GM21529 (cell line): Measurements from ENCODE around the gene LHX8.
"Not testable (repeated sequence)": the region's sequence is repeated elsewhere in the genome, so short reads cannot be mapped to it uniquely, and the experiment has no call there.

Experiments
- ATAC-seq: cut with Tn5 transposase; IDR thresholded peaks from one replicate; pipeline ENCODE4 v1.9.1; 2021; ENCODE audit not compliant: unreplicated experiment

Gene LHX8

DNA sequence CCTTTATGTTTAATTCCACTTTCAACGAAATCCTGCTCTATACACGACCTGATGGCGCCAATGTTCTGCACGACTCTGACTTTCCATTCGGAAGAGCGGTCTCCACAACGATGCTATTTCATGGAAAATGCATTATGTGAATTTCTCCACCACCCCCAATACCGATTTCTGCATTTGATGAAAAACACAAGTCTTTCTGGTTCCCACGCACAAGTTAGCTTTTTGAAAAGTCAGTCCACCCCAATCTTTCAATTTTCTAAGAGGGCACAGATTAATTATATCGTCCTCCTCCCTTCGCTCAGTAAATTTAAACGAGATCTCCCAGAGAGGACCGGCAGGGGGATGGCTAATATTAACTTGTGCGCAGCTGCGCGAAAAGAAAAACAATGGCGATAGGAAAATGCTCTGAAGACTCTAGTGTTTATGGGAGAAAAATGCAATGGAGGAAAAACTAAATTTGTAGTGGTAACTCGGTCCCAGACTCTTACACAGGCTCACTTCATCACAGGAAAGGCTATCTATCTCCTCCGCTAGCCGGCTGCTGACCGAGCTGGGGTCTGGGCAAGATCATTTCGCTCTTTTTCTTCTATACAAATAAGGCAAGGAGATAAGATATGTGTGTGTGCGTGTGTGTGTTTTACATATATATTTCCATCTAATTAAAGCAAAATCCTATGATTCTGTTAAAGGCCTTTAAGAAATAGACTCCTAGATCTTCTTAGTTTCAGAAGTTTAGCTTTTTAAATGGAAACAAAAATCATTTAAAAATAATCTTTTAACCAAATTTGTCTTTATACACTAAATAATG is 1.2 kb upstream of the LHX8 start:
- ATAC-seq: no peak

DNA sequence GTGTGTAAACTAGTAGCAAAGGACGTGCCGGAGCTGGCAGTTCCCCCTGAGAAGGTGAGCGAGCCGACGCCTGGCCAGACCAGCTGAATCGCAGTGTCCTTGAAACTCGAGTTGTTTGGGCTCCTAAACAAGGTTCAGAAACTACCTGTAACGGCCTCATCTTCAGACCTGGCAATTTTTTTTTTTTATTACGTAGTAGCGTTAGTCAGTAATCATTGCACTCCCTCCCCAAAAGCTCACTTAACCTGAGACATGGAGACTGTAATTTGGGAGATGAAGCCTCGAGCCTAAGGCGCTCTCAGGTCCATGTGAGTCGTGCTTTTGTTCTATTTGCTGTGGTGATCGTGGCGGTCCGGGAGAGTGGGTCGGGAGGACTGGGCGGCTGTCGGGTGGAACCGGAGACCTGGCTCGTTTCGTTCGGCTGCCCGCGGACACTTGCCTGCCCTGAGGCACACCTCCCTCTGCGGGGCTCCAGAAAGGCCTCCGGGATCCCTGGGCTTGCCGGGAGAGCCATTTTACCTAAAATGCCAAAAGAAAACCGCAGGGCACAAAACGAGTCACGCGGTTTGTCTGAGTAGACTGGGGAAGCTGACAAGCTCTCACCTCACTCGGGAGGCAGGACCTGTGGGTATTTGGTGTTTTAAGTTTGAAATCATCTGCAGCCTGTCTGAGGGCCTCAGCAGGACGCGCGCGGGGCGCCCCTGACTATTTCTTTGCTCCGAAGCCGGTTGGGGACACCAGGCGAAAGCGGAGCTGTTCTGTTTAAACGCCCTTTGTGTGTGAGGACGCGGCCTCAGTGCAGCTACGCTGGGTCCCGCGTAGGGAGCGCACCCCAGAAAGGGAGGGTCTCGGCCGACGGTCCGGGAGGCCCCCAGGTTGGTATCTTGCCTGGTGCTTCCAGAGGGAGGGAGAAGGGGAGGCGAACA is 722 bp downstream of the LHX8 start:
- no peak for ATAC-seq

DNA sequence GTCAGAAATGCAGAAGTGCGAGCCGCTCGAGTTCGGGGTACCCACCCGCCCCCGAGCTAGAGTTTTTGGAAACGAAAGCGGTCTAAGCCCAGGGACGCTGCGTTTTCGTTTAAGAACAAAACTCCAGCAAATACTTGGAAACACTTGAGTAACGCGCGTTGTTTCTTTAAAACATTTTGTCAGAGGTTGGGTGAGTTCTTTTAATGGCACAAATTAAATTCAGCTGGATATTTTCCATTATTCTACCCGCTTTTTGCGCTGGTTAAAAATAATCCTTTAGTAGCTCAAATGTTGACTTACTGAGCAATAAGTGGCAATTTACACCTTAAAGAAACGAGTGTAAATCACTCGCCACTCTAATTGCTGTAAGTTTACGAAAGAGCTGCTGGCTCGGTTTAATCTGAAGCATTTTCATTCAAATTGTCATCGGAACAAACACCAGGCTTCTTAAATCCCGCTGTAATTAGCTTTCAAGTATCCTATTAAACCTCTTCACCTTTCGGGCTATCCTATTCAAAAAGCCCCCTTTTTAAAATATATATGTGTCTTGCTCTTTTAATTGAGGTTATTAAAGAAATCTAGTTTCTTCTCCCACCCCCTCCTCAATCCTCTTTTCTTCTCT is 1.5 kb downstream of the LHX8 start:
- no peak for ATAC-seq

DNA sequence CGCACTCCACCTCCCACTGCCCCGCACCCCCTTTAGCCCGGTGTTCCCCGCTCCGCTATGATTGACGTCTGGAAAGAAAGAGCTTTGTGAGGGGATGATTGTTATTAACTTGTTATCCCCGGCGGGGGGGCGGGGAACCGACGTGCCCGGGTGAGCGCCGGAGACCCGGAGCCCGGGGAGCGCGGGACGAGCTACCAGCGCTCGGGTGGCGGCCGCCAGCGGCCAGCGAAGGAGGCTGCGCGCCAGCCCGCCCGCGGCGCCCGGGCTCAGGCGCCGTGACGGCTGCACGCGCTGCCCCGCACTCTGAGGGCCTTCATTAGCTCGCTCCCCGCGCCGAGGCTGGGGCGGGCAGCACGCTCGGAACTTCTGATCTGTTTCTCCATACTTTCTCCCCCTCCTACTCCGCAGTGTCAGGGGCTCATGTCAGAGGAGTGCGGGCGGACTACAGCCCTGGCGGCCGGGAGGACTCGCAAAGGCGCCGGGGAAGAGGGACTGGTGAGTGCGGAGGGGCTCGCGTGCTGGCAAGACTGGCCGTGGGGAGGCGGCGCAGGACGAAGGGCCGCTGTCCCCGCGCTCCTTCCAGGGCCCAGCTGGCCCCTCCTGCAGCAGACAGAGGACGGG is 2.1 kb downstream of the LHX8 start:
- ATAC-seq: no peak

DNA sequence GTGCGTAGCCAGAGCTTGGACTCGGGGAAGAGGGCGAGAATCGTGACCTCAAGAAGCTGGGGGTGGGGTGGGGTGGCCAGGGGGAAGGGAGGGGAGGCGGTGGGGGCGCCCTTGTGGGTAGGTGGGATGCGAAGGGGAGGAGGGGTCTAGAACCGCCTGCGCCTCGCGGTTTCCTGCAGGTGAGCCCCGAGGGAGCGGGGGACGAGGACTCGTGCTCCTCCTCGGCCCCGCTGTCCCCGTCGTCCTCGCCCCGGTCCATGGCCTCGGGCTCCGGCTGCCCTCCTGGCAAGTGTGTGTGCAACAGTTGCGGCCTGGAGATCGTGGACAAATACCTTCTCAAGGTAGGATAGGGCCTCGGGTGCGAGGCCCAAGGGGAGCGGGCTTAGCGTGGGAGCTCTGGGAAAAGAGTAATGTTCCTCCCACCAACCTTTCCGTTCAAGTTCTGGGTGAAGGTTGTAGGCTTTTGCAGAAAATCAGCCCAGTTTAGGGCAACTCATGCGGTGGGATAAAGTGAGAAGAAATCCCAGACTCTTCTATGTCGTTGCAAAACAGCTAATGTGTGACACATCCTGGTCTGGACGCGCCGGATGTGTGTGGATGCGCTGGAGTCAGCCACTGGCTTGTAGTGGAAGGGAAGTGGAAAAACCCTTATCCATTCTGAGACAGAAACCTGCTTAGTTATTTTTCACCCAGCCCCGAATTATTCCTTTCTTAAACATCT is 2.9 kb downstream of the LHX8 start:
- no peak for ATAC-seq

DNA sequence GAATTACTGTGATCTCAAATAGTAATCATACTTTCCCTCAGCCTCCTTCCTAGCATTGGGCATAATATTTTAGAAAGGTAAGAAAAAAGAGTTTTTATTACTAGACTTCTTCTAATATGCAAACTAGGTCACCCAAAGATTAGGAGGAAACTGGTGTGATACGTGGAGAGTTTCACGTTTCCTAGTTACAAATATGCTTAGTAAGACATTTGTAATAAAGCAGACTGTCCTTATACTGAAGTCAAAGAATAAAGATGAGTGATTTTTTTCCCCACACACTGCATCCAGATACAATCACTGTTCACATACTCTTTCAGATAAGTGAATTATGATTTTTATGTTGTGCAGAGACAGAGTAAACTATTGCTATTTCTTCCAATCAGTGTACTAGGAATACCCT is 17.9 kb downstream of the LHX8 start:
- no peak for ATAC-seq

DNA sequence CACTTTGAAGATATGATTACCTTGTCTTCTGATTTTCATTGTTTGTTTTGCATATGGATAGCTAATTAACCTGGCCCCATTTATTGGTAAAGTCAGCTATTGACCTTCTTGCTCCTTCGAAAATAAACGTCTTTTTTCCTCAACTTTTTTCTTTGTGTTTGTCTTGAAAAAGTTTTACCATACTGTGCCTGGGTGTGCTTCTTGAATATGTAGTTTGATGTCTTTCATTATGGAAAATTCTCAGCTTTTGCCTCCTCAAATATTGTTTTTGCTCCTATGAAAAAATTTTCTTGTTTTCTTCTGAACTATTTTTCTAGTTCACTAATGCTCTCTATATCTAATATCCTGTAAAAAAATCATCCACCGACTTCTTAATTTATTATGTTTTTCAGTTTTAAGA is 25.0 kb downstream of the LHX8 start:
- ATAC-seq: no peak

DNA sequence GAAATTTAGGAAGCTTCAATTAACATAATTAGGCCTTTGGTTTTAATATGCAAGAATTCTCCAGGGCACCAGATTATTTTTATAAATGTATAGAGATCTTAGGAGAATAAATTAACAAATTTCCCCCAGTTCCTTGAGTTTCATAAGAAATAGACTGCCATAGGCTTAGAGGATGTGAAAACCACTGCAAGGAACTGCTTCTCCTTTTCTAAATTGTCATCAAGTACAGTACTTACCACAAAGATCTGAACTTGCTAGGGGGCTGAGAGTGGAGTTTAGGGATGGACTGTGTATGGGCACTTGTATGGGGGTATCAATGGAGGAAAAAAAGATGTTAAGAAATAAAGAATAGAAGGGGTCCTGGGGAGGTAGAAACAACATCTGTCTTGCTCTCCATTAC is 31.1 kb downstream of the LHX8 start:
- no peak for ATAC-seq

DNA sequence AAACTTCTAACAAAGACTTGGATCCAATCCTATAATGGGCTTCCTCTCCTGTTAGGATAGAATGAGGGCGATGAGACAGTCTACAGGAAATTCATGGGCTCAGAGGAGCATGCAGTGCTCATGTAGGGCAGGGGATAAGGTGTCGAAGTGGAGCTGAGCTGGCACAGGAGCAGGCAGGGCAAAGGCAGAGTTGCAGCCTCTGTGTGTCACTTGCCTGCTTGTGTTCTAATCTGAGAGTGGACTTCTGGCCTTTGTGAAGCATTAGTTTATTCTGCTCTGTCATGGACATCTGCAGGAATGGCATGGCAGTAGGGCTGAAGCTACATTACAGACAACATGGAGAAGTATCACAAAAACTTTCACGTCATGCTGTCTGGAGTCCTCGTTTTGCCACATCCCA is 32.6 kb downstream of the LHX8 start:
- ATAC-seq: no peak

DNA sequence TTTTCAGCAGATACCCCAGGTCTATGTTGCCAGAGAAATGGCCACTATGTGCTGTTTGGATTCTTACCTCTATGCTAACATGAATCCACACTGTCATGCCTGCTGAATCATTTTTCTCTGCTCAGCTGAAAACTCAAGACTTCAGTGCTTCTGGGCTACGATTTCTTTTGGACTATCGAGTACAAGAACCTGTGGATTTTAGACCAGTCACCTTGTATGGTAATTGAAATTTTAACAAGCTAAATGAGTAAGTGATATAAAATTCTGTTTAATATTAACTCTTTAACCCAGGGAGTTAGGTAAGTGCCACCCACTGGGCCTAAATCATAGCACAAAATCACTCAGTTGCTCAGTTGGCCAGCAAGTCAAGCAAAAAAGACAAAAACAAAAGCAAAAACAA is 35.8 kb downstream of the LHX8 start:
- ATAC-seq: no peak

DNA sequence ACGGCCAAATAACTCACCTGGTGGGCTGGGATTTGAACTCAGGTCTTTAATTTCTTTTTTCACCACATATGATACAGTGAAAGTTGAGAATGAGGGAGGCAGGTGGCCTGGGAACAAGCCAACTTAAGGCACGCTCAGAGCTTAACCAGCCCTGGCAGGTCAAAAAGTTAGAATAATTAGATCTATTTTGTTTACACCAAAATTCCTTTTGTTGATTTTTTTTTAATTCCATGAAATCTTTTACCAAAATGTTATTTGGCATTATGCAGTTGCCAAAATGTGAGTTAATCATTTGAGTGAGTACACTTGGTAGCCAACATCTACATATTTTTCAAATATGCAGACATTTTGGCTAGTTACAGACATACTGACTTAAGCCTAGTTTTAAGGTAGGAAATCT is 36.8 kb downstream of the LHX8 start:
- ATAC-seq: no peak

DNA sequence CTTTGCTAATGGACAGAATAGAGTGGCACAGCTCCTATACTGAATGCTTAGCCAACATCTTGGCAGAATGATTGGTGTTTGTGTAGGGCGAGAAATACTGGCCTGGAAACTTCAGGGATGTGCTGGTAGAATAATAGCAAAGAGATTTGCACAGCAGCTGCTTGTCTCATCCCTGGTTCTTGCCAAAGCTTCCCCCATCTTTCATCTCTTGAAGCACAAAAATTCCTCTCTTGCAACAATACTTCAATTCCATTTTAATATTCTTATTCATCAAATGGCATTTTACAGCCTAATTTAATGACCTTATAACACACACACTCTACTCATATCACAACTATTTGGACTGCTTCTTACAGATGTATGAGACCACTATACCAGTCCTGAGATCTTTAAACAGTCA is 37.7 kb downstream of the LHX8 start:
- ATAC-seq: no peak

DNA sequence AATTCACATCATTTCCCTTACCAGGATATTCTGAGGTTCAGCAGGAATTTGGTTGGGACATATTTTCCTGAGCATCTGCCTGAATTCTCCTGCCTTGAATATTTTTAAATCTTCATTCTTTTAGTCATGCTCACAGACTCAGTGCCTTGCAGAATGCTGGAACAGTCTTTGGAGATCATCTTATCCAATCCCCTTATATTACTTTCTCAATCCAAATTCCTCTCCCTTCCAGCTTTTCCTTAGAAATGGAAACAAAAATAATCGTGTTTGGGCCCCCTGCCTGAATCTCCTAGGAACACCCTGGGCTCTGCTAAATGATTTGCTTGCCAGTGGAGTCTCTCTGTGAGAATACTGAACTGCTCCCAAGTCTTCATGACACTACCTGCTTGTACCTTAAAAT is 38.4 kb downstream of the LHX8 start:
- ATAC-seq: no peak

DNA sequence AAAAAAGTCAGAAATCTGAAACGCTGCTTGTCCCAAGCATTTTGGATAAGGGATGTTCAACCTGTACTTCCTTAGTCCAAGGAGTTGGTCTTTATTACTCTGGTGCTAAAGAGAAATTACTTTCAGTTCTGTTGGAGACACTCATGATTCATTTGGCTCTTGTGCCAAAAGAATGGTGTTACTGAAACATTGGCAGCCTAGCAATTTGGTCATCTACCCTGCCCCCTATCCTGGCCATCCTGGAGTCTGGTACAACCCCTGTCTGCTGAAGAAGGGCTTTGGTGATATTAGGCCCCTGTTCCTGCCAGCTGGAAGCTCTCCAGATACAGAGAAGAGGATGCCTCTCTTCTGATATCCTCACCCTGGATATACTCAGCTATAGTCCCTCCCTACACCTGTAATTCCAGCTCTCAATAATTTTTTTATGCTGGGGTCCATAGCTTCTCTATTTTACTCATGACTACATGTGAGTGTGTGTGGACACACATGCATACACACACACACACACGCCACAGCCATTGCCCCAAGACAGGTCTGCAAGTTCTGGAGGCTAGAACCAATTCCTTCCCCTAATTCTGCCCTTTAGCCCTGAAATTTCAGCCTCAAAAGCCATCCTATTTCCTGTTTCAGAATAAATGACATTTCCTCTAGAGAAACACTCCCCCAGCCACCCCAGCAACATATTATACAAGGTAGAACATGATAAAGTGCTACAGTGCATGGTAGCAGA is 40.0 kb downstream of the LHX8 start:
- no peak for ATAC-seq

DNA sequence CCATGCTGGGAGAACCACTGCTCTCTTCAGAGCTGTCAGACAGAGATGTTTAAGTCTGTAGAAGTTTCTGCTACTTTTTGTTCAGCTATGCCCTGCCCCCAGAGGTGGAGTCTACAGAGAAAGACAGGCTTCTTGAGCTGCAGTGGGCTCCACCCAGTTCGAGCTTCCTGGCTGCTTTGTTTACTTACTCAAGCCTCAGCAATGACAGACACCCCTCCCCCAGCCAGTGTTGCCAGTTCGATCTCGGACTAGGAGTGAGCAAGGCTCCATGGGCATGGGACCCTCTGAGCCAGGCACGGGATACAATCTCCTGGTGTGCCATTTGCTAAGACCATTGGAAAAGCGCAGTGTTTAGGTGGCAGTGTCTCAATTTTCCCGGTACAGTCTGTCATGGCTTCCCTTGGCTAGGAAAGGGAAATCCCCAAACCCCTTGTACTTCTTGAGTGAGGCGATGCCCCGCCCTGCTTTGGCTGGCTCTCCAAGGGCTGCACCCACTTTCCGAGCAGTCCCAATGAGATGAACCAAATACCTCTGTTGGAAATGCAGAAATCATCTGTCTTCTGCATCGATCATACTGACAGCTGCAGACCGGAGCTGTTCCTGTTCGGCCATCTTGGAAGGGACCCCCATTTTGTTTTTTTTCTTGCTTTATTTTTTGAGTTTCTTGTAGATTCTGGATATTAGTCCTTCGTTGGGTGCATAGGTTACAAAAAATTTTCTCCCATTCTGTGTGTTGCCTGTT is 47.2 kb downstream of the LHX8 start:
- not testable (repeated sequence) for ATAC-seq

DNA sequence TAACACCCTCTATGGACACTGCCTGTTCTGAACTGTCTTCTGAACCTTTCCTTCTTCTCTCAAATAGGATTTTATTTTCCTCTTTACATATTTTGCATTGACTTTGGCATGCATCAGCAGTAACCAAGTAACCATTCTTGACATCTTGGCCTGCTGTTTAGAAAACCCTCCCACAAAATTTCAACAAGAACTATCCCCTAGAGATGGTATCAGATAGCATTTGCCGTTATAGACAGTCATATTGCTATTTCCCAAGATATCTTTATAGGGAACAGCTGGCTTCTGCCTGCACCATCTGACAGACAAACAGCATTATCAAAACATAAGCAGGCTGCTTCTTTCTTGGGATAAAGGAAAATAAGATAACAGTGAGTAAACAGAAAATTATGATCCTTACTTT is 54.7 kb downstream of the LHX8 start:
- no peak for ATAC-seq

DNA sequence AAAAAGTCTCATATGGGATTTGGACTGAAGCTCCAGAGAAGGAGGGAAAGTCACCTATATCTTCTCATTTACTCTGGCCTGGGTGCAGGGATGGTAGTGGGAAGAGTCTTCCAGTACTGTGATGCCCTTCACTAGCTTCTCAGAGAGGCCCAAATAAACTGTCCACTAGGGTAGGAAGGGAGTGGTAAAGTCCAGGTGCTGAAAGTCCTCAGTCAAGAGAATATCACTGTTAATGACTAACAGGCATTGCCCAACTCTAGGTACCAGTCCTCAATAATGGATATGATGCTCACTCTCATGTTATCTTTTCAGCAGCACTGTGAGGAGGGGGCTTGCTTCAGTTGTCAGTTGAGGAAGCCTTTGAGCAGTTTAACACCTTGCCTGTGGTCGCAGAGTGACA is 64.0 kb downstream of the LHX8 start:
- ATAC-seq: no peak

DNA sequence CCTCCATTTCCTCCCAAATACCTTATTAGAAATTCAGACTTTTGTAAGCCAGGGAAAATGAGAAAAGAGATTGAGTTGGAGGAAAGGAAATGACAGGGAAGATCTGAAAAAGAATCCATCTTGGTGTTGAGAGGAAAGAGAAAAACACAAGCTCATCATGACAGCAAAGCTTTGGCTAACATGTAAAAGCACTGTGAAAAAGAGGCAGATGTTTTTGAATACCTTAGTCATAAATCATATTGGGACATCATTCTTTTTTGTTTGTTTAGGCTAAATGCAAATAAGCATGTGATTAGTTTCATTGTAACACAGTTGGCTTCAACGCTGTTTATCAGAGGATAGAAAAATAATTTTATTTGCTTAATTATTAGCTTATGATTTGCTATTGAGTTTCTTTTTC is 64.6 kb downstream of the LHX8 start:
- ATAC-seq: no peak

DNA sequence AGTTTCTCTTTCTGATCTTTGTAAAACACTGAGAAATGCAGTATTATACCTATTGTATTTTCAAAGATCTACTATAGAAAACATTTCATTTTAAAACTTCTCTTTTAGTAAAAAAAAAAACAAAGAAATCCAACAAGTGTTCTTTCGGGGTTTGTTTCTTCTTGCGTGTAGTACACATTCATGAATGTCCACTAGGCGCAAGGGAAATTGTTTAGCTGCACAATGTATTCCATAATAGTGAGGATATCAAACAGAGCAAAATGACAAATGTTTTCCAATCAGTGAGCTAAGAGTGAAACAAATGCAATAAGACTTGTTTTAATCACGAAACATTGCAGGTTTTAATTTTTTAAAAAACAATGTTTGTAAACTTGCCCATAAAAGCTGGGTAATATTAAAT is 68.6 kb downstream of the LHX8 start:
- no peak for ATAC-seq
